Type B pancreatic cell (in vitro differentiated cells): ENCODE measurements around the gene CAMTA1. TPM values are rescaled to one million over a fixed set of nuclear protein-coding genes. Genes with fewer than 3 reads are reported as not detected.

Source experiments
- DNase-seq: peaks from one replicate; pipeline ENCODE4 v3.0.0; 2021; ENCODE audit warnings: mixed read lengths; ENCODE audit not compliant: unreplicated experiment; ENCODE audit errors: extremely low spot score
- H3K27ac Mint-ChIP-seq: 2 replicates; pipeline ENCODE4 v1.8.0; 2021; ENCODE audit warnings: mild to moderate bottlenecking, mixed read lengths
- H3K27me3 Mint-ChIP-seq: 2 replicates; pipeline ENCODE4 v1.8.0; 2021; ENCODE audit warnings: mixed read lengths
- H3K36me3 Mint-ChIP-seq: 2 replicates; pipeline ENCODE4 v1.8.0; 2021; ENCODE audit warnings: mixed read lengths
- H3K4me1 Mint-ChIP-seq: one replicate; pipeline ENCODE4 v1.8.0; 2021; ENCODE audit warnings: mixed read lengths; ENCODE audit not compliant: unreplicated experiment
- H3K4me3 Mint-ChIP-seq: 2 replicates; pipeline ENCODE4 v1.8.0; 2021; ENCODE audit warnings: mild to moderate bottlenecking, mixed read lengths
- H3K9me3 Mint-ChIP-seq: 2 replicates; pipeline ENCODE4 v1.8.0; 2021; ENCODE audit warnings: mixed read lengths
- total RNA-seq: library from RNA; stranded (reverse); gene quantifications from 2 replicates; pipeline ENCODE4 v1.2.1, GENCODE V29; 2021; ENCODE audit warnings: low replicate concordance
- TF ChIP-seq, protein P1 (sequence below): fragments of 200-600 bp; sonication (generic); conservative IDR thresholded peaks from 2 replicates; pipeline ENCODE4 v1.5.0; 2021; ENCODE audit warnings: antibody characterized with exemption, mild to moderate bottlenecking

Gene CAMTA1
- total RNA-seq, 1 donor from 2014 or later, result 82.5 TPM

DNA sequence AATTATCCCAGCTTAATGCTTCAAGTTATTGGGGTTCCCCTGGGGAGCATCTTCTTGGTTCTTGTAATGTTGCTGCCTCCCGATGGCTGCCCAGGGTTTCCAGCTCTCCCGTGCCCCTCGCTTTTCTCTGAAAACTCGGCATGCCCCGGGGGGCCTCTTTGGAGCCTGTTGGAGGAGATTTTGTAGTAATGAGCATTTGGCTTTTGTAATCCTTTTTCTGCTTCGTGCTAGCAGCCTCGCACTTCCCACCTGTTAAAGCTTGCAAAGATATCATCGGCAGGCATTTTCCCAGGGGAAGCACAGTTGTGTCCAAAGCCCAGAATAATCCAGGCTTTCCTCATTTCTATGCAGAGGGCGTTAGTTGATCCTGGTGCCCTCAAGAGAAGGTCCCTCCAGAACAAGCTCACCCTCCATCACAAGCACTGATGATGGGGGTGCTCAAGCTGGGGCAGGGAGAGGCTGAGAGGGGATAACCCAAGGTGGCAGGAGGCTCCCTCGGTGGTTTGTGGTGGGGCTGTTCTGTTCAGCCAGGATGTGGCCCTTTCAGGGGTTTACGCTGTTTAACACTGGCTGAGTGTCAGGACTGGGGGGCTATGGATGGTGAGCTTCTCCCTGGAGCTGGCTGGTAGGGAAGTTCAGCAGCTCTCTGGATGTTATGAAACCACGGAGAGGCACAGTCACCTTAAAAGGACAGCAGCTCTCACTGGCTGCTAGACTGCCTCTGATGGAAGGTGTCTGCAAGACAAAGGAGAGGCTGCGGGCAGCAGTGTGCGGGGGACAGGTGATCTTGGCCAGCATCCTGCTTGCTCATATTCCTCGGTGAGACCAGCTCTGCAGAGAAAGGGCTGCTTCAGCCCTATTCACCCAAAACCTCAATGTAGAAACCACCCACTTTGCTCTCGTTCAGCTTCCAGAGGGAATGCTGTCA, 508.7 kb downstream of the CAMTA1 start:
- no peak overlapping the region for H3K4me3 Mint-ChIP-seq
- H3K27ac Mint-ChIP-seq, result no peak overlapping the region
- DNase-seq, result peak; percentile 31
- peaks cover 29% of the 10 kb centered on the region for H3K4me1 Mint-ChIP-seq
- H3K36me3 Mint-ChIP-seq, result no peaks in the 10 kb centered on the region
- H3K9me3 Mint-ChIP-seq, result peaks cover 6% of the 10 kb centered on the region
- TF ChIP-seq, protein P1, sequence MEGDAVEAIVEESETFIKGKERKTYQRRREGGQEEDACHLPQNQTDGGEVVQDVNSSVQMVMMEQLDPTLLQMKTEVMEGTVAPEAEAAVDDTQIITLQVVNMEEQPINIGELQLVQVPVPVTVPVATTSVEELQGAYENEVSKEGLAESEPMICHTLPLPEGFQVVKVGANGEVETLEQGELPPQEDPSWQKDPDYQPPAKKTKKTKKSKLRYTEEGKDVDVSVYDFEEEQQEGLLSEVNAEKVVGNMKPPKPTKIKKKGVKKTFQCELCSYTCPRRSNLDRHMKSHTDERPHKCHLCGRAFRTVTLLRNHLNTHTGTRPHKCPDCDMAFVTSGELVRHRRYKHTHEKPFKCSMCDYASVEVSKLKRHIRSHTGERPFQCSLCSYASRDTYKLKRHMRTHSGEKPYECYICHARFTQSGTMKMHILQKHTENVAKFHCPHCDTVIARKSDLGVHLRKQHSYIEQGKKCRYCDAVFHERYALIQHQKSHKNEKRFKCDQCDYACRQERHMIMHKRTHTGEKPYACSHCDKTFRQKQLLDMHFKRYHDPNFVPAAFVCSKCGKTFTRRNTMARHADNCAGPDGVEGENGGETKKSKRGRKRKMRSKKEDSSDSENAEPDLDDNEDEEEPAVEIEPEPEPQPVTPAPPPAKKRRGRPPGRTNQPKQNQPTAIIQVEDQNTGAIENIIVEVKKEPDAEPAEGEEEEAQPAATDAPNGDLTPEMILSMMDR, result no peak
- peaks cover 11% of the 10 kb centered on the region for H3K27me3 Mint-ChIP-seq

- peaks cover 15% of the 10 kb centered on the region for H3K27me3 Mint-ChIP-seq
- H3K36me3 Mint-ChIP-seq, result no peaks in the 10 kb centered on the region
- H3K4me3 Mint-ChIP-seq, result no peak overlapping the region
- H3K27ac Mint-ChIP-seq, result no peak overlapping the region
- TF ChIP-seq, protein P1, result no peak
- peaks cover 36% of the 10 kb centered on the region for H3K4me1 Mint-ChIP-seq
- DNase-seq, result peak; percentile 31
- H3K9me3 Mint-ChIP-seq, result peaks cover 6% of the 10 kb centered on the region
Observed at GRCh38 chr1:7294636-7295035, 509.4 kb downstream of the CAMTA1 start.

- Mint-ChIP-seq H3K36me3 (no peaks in the 10 kb centered on the region), H3K9me3 (peaks cover 6% of the 10 kb centered on the region), H3K27ac (no peak overlapping the region), H3K4me1 (peaks cover 39% of the 10 kb centered on the region), H3K27me3 (peaks cover 12% of the 10 kb centered on the region), H3K4me3 (no peak overlapping the region)
- TF ChIP-seq, protein P1, result no peak
- no peak for DNase-seq
Observed at GRCh38 chr1:7295946-7296345, 510.7 kb downstream of the CAMTA1 start.

DNA sequence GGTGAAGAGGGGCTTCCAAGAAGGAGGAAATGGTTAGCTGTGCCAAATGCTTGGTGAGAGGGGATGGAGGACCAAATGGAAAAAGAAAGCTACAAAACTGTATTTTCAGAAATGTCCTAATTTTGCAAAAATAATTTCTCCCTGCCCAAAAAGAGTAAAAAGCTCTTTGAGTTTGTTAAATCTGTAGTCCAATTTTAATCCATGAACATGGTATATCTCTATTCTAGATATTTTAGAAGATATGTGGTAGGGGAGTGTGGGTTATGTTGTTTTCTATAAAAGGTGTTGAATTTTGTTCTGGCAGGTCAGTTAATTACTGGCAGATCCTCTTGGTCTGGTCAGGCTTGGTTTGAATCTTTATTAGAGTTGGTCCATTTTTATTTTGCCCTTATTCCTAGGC, 511.7 kb downstream of the CAMTA1 start:
- no peak overlapping the region for H3K27ac Mint-ChIP-seq
- H3K27me3 Mint-ChIP-seq, result peaks cover 12% of the 10 kb centered on the region
- TF ChIP-seq, protein P1, result no peak
- H3K4me1 Mint-ChIP-seq, result peaks cover 36% of the 10 kb centered on the region
- no peaks in the 10 kb centered on the region for H3K36me3 Mint-ChIP-seq
- DNase-seq, result no peak
- H3K4me3 Mint-ChIP-seq, result no peak overlapping the region
- peaks cover 6% of the 10 kb centered on the region for H3K9me3 Mint-ChIP-seq

GRCh38 chr1:7298145-7298544, 512.9 kb downstream of the CAMTA1 start:
- TF ChIP-seq, protein P1, result no peak
- peaks cover 6% of the 10 kb centered on the region for H3K9me3 Mint-ChIP-seq
- peaks cover 12% of the 10 kb centered on the region for H3K27me3 Mint-ChIP-seq
- no peak for DNase-seq
- H3K4me3 Mint-ChIP-seq, result no peak overlapping the region
- no peaks in the 10 kb centered on the region for H3K36me3 Mint-ChIP-seq
- H3K4me1 Mint-ChIP-seq, result peaks cover 27% of the 10 kb centered on the region
- no peak overlapping the region for H3K27ac Mint-ChIP-seq
